ENCODE results near the gene SRC. TPM values are rescaled to one million over a fixed set of nuclear protein-coding genes. Genes with fewer than 3 reads are reported as not detected.

The SRC gene
- total RNA-seq, 4 donors from 2014 or later: 23.4 to 36.9 (median 29.0) TPM

DNA sequence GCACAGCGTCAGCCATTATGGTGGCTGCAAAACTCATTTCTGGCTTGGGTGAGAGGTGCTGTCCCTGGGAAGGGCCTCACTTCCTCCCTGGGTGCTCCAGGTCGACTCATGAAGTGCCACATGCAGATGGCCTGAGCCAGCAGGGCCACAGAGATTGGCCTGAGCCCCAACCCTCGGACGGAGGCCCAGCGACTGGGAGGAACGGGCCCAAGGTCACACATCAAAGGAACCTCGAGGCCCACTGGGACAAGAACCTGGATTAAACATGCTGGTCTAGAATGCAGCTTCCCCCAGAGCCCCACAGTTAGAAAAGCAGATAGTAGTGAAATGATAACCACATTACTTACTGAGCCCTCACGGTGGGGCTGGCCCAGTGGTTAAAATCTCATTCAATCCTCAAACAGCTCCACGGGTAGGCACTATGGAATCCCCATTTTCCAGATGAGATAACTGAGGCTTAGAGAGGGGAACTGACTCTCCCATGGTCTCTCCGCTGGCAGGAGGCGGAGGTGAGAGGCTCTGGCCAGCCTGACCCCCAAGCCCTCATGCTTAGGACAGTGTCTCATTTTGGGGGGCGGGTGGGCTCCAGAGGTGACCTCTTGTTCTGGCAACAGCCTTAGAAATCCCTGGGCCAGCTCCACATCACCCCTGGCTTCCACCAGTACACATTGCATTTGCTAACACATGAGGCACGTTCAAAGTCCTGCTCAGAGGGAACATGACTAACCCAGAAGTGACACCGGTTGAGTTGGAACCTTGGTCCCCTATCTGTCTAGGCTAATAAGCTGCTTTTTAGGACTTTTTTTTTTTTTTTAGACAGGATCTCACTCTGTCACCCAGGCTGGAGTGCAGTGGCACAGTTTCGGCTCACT, 53.0 kb downstream of the SRC start:
- no peak overlapping the region for H3K4me3 ChIP-seq
- 80 to 82% methylated on average over 15 of the region's 15 CpGs for whole genome bisulfite sequencing, 2 donors
- DNase-seq (ENCODE audit: low spot score in 2 of 2): no peak
- H3K27ac ChIP-seq: no peak overlapping the region
- peaks cover 0 to 23% (median 7%) of the 10 kb centered on the region in 4 donors for H3K4me1 ChIP-seq
- no peaks in the 10 kb centered on the region for H3K27me3 ChIP-seq
- TF ChIP-seq EP300 (IDR thresholded peaks at IDR 0.05) (no peak), POLR2A (IDR thresholded peaks at IDR 0.05) (no peak)
- TF ChIP-seq, protein P1, sequence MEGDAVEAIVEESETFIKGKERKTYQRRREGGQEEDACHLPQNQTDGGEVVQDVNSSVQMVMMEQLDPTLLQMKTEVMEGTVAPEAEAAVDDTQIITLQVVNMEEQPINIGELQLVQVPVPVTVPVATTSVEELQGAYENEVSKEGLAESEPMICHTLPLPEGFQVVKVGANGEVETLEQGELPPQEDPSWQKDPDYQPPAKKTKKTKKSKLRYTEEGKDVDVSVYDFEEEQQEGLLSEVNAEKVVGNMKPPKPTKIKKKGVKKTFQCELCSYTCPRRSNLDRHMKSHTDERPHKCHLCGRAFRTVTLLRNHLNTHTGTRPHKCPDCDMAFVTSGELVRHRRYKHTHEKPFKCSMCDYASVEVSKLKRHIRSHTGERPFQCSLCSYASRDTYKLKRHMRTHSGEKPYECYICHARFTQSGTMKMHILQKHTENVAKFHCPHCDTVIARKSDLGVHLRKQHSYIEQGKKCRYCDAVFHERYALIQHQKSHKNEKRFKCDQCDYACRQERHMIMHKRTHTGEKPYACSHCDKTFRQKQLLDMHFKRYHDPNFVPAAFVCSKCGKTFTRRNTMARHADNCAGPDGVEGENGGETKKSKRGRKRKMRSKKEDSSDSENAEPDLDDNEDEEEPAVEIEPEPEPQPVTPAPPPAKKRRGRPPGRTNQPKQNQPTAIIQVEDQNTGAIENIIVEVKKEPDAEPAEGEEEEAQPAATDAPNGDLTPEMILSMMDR (IDR thresholded peaks at IDR 0.05): no peak
- H3K36me3 ChIP-seq: peaks cover 0 to 80% (median 5%) of the 10 kb centered on the region in 3 donors
- H3K9me3 ChIP-seq: no peaks in the 10 kb centered on the region

DNA sequence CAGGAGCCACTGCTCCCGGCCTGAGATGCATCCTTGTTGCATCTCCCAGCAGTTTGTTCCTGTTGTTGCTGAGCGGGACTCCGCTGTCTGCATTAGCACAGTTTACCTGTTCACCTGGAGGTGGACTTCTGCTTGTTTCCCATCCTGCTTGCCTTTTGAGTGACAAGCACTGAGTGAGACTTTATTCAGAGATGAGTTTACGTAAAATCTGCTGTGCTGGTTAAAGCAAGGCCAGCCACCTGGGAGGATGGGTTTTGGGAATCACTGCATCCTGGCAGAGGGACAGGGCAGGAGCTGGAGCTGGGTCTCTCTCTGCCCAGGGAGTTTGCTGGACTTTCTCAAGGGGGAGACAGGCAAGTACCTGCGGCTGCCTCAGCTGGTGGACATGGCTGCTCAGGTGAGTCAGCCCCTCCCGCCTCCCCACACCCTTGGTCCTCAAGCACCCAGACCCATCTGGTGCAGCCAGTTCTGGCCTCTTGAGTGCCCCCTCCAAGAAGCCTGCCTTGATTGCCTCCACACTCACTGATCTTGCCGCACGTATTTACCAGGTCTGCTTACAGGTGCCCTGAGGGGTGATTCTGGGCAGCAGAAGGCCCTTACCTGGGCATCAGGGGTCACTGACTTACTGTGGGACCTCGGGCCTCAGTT, 55.5 kb downstream of the SRC start:
- TF ChIP-seq EP300 (IDR thresholded peaks at IDR 0.05): no peak
- TF ChIP-seq POLR2A (IDR thresholded peaks at IDR 0.05): no peak
- TF ChIP-seq, protein P1 (IDR thresholded peaks at IDR 0.05): no peak

DNA sequence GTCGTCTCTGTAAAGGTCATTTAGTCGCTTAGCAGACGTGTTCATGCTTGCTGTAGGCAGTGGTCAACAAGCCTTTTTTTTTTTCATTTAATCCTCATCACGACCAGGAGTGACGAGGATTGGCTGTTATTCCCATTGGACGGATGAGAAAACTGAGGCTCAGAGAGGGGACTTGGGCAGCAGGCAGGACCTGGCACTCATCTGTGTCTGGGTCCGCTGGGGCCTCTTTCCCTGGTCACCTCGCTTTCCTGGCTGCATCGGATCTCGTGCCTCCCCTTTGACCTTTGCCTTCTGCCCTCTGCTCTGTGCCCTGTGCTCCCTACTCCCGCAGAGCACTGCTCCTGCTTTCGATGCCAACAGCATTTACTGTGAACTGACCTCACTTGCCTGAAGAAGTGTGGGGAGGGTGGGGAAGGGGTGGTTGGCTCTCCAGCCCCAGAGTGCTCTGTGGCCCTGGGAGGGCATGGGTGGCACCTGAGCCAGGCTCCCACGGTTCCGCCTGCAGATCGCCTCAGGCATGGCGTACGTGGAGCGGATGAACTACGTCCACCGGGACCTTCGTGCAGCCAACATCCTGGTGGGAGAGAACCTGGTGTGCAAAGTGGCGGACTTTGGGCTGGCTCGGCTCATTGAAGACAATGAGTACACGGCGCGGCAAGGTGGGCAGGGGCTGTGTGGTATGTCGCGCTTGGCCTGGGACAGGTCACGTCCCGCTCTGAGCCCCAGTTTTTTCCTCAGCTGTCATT, 56.2 kb downstream of the SRC start:
- Histone ChIP-seq H3K9me3 (no peaks in the 10 kb centered on the region), H3K36me3 (peaks cover 0 to 76% (median 5%) of the 10 kb centered on the region in 3 donors), H3K4me1 (peaks cover 0 to 13% (median 0%) of the 10 kb centered on the region in 4 donors), H3K27ac (no peak overlapping the region), H3K4me3 (no peak overlapping the region), H3K27me3 (peaks cover 0 to 2% of the 10 kb centered on the region in 2 donors)
- no peak for DNase-seq (ENCODE audit: low spot score in 2 of 2)
- WGBS, 2 donors: 77 to 88% methylated on average over 29 to 30 of the region's 30 CpGs
- TF ChIP-seq, protein P1 (IDR thresholded peaks at IDR 0.05): no peak
- TF ChIP-seq POLR2A (IDR thresholded peaks at IDR 0.05) (no peak), EP300 (IDR thresholded peaks at IDR 0.05) (no peak)

More for the DNA sequence above, 55.5 kb downstream of the SRC start:
- no peak overlapping the region for H3K4me3 ChIP-seq
- no peaks in the 10 kb centered on the region for H3K27me3 ChIP-seq
- no peak overlapping the region for H3K27ac ChIP-seq
- H3K4me1 ChIP-seq: peaks cover 0 to 8% (median 0%) of the 10 kb centered on the region in 4 donors
- DNase-seq (ENCODE audit: low spot score in 2 of 2): no peak
- no peaks in the 10 kb centered on the region for H3K9me3 ChIP-seq
- WGBS, 2 donors: 87 to 92% methylated on average over 9 of the region's 9 CpGs
- peaks cover 0 to 82% (median 5%) of the 10 kb centered on the region in 3 donors for H3K36me3 ChIP-seq

- H3K36me3 ChIP-seq: peaks cover 0 to 63% (median 5%) of the 10 kb centered on the region in 3 donors
- no peak for TF ChIP-seq POLR2A (IDR thresholded peaks at IDR 0.05)
- TF ChIP-seq, protein P1 (IDR thresholded peaks at IDR 0.05): no peak
- TF ChIP-seq EP300 (IDR thresholded peaks at IDR 0.05): no peak
- H3K27me3 ChIP-seq: peaks cover 0 to 15% of the 10 kb centered on the region in 2 donors
- DNase-seq (ENCODE audit: low spot score in 2 of 2): no peak
- no peak overlapping the region for H3K27ac ChIP-seq
- WGBS, 2 donors: 91 to 95% methylated on average over 26 of the region's 37 CpGs
- H3K9me3 ChIP-seq: no peaks in the 10 kb centered on the region
- peaks cover 0 to 23% (median 0%) of the 10 kb centered on the region in 4 donors for H3K4me1 ChIP-seq
- H3K4me3 ChIP-seq: no peak overlapping the region
These were observed 57.4 kb downstream of the SRC start for GRCh38 chr20:37403107-37404033.

Data from tibial nerve (tissue), 4 donors.